Measurements from ENCODE around the gene SLC35G2.
"Not testable (repeated sequence)": the region's sequence is repeated elsewhere in the genome, so short reads cannot be mapped to it uniquely, and the experiment has no call there.

The SLC35G2 gene

GRCh38 chr3:136818769-136819391, at the start of gene SLC35G2:
Gene SLC35G2, plus strand, starts transcription at chr3:136819126. Its CDS starts 35,335 bp downstream, at chr3:136854461.
- DNase-seq (ENCODE audit: low read depth): no peak

- DNase-seq (ENCODE audit: low read depth): no peak
Observed at GRCh38 chr3:136772709-136773108, 46.2 kb upstream of the SLC35G2 start.

GRCh38 chr3:136778865-136779264, 40.1 kb upstream of the SLC35G2 start:
- DNase-seq (ENCODE audit: low read depth): no peak

- no peak for DNase-seq (ENCODE audit: low read depth)
Observed at GRCh38 chr3:136780741-136781140, 38.2 kb upstream of the SLC35G2 start.

GRCh38 chr3:136783708-136784191, 35.2 kb upstream of the SLC35G2 start:
- DNase-seq (ENCODE audit: low read depth): no peak

- no peak for DNase-seq (ENCODE audit: low read depth)
Observed at GRCh38 chr3:136787349-136787748, 31.6 kb upstream of the SLC35G2 start.

GRCh38 chr3:136788154-136788553, 30.8 kb upstream of the SLC35G2 start:
- no peak for DNase-seq (ENCODE audit: low read depth)

- DNase-seq (ENCODE audit: low read depth): no peak
Observed at GRCh38 chr3:136789976-136790375, 28.9 kb upstream of the SLC35G2 start.

- no peak for DNase-seq (ENCODE audit: low read depth)
Observed at GRCh38 chr3:136790786-136791185, 28.1 kb upstream of the SLC35G2 start.

GRCh38 chr3:136792556-136793330, 26.2 kb upstream of the SLC35G2 start:
- DNase-seq (ENCODE audit: low read depth): no peak

GRCh38 chr3:136801146-136801545, 17.8 kb upstream of the SLC35G2 start:
- DNase-seq (ENCODE audit: low read depth): not testable (repeated sequence)

- no peak for DNase-seq (ENCODE audit: low read depth)
Observed at GRCh38 chr3:136802481-136802996, 16.4 kb upstream of the SLC35G2 start.

- DNase-seq (ENCODE audit: low read depth): no peak
Observed at GRCh38 chr3:136804141-136804540, 14.8 kb upstream of the SLC35G2 start.

- DNase-seq (ENCODE audit: low read depth): no peak
Observed at GRCh38 chr3:136804813-136805212, 14.1 kb upstream of the SLC35G2 start.

GRCh38 chr3:136805795-136806194, 13.1 kb upstream of the SLC35G2 start:
- no peak for DNase-seq (ENCODE audit: low read depth)

- no peak for DNase-seq (ENCODE audit: low read depth)
Observed at GRCh38 chr3:136811701-136812100, 7.2 kb upstream of the SLC35G2 start.

GRCh38 chr3:136817448-136817847, 1.5 kb upstream of the SLC35G2 start:
- no peak for DNase-seq (ENCODE audit: low read depth)

GRCh38 chr3:136818191-136818768, 646 bp upstream of the SLC35G2 start:
- peak; percentile 91 for DNase-seq (ENCODE audit: low read depth)

- DNase-seq (ENCODE audit: low read depth): peak; percentile 77
Observed at GRCh38 chr3:136819392-136819730, 435 bp downstream of the SLC35G2 start.

- no peak for DNase-seq (ENCODE audit: low read depth)
Observed at GRCh38 chr3:136819731-136820679, 1.1 kb downstream of the SLC35G2 start.

- DNase-seq (ENCODE audit: low read depth): no peak
Observed at GRCh38 chr3:136831461-136831860, 12.5 kb downstream of the SLC35G2 start.

All from HS-5 (cell line).